RWPE1 (cell line): ENCODE data around the gene PLPP3.

Experiments used
- CTCF ChIA-PET: fragments of 350-600 bp; sonication (Branson Sonifier 250); formaldehyde crosslinking; extraction: SDS; loops from one replicate; lab custom pipeline; 2021; lab: Yijun Ruan, JAX
- POLR2A ChIA-PET: fragments of 400-600 bp; formaldehyde crosslinking; extraction: SDS; loops from one replicate; lab custom pipeline; 2020; ENCODE audit warnings: antibody characterized with exemption; ENCODE audit not compliant: low non-redundant PET; lab: Yijun Ruan, JAX
- DNase-seq: peaks from one replicate; pipeline ENCODE4 v3.0.0; 2012; ENCODE audit warnings: low spot score
- H3K27ac ChIP-seq: fragments of 450-650 bp; 2 replicates; pipeline ENCODE4 v1.5.1; 2017
- CTCF ChIP-seq: fragments of 450-650 bp; conservative IDR thresholded peaks from 2 replicates; pipeline ENCODE4 v1.5.1; 2017; ENCODE audit warnings: low read depth, mild to moderate bottlenecking

The PLPP3 gene

GRCh38 chr1:56446531-56447098, 132.7 kb downstream of the PLPP3 start:
- H3K27ac ChIP-seq: no peak overlapping the region
- DNase-seq: no peak
- POLR2A ChIA-PET: no interaction called here
- TF ChIP-seq CTCF: no peak
- CTCF ChIA-PET: no interaction called here

GRCh38 chr1:56444960-56445646, 134.3 kb downstream of the PLPP3 start:
- no peak for TF ChIP-seq CTCF
- DNase-seq: no peak
- POLR2A ChIA-PET: no interaction called here
- H3K27ac ChIP-seq: no peak overlapping the region
- CTCF ChIA-PET: no interaction called here
